GM19023 (cell line): ENCODE data around the gene INTS14.

ENCODE experiments used
- ATAC-seq: cut with Tn5 transposase; IDR thresholded peaks from one replicate; pipeline ENCODE4 v1.9.1; 2021; ENCODE audit warnings: mild to moderate bottlenecking, moderate library complexity; ENCODE audit not compliant: unreplicated experiment

INTS14 gene

DNA sequence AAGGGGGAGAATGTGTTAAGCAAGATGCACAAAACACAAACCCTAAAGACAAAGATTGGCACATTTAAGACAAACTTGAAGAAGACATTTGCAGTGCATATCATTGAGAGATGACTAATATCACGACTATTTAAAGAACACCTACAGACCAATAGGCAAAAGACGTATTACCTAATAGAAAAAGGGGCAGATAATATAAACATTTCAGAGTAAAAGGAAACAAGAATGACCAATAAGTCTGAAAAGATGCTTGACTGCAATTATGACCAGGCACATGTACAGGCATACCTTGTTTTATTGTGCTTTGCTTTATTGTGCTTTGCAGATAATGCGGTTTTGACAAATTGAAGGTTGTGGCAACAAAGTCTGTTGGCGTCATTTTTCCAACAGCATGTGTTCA is 75.7 kb downstream of the INTS14 start:
- no peak for ATAC-seq

DNA sequence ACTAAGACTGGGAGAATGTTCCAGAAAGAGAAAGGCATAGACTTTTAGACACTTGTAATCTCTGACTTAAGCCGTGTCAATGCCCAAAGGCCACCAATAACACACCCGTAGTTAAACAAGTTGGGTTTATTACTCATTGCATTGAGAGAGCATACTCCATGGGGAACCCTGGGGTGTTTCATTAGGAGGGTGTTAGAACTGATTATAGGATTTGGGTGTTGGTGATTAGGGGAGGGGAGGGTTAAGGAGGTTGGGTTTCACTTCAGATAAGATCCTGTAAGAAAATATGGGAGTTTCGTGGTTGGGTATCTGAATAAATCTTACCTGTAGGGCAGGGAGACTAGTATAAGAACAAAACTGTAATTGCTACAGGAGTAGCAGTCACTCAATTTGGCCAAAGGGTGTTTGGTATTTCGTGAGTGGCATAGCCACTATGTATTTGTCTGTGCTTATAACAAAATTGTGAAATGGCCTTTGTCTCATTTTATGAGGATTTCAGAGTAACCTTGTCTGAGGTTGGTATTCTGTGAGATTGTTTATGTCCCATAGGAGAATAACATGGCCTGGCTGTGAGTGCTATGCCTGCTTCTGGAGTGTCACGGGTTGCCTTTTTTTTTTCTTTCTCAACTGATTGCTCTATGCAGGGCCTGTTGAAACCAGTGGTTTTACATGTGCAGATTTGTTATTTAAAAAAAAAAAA is 77.7 kb downstream of the INTS14 start:
- no peak for ATAC-seq

DNA sequence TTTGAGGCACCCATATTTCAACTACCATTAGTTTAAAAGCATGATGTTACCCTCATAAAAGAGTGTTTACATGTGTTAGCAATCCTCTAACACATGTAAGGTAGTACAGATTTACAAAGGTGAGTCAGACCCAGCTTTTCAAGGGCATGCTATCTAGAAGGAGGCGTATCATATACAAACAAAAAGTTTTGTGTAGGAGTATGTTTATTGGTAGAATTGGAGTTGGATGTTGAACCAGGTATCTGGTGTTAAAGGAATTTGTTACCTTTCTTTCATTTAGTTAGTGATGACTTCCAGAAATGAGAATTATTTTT is 78.2 kb downstream of the INTS14 start:
- no peak for ATAC-seq

GRCh38 chr15:65530318-65531111 is 80.4 kb downstream of the INTS14 start, which contains the start of gene HACD3:
TSS of gene HACD3 (plus strand) at chr15:65530463. CDS start at chr15:65530632, 169 bp downstream.
- ATAC-seq: peak; percentile 86

GRCh38 chr15:65529762-65530317 is 81.1 kb downstream of the INTS14 start:
- peak; percentile 22 for ATAC-seq
